GM12801 (cell line): ENCODE results near the gene GPNMB.

Experiments
- CTCF ChIP-seq: IDR thresholded peaks from one replicate; pipeline ENCODE4 v1.5.1; 2011; ENCODE audit warnings: control low read depth; ENCODE audit not compliant: insufficient read length; ENCODE audit errors: extremely low read depth

GPNMB gene

GRCh38 chr7:23242935-23243334 lies 3.6 kb upstream of the GPNMB start:
- TF ChIP-seq CTCF, result no peak

- no peak for TF ChIP-seq CTCF
Observed at GRCh38 chr7:23247046-23247602, 549 bp downstream of the GPNMB start.

GRCh38 chr7:23247603-23248335 lies 1.2 kb downstream of the GPNMB start:
- no peak for TF ChIP-seq CTCF

GRCh38 chr7:23249486-23249885 lies 2.9 kb downstream of the GPNMB start:
- no peak for TF ChIP-seq CTCF

- no peak for TF ChIP-seq CTCF
Observed at GRCh38 chr7:23254051-23254681, 7.6 kb downstream of the GPNMB start.

- TF ChIP-seq CTCF, result no peak
Observed at GRCh38 chr7:23256731-23257130, 10.2 kb downstream of the GPNMB start.

GRCh38 chr7:23260371-23260770 lies 13.8 kb downstream of the GPNMB start:
- TF ChIP-seq CTCF, result no peak
